RPMI8226 (cell line): ENCODE measurements around the gene LDLRAD2.

Experiments used
- DNase-seq: peaks from one replicate; pipeline ENCODE4 v3.0.0-alpha.2; 2015

LDLRAD2 gene

DNA sequence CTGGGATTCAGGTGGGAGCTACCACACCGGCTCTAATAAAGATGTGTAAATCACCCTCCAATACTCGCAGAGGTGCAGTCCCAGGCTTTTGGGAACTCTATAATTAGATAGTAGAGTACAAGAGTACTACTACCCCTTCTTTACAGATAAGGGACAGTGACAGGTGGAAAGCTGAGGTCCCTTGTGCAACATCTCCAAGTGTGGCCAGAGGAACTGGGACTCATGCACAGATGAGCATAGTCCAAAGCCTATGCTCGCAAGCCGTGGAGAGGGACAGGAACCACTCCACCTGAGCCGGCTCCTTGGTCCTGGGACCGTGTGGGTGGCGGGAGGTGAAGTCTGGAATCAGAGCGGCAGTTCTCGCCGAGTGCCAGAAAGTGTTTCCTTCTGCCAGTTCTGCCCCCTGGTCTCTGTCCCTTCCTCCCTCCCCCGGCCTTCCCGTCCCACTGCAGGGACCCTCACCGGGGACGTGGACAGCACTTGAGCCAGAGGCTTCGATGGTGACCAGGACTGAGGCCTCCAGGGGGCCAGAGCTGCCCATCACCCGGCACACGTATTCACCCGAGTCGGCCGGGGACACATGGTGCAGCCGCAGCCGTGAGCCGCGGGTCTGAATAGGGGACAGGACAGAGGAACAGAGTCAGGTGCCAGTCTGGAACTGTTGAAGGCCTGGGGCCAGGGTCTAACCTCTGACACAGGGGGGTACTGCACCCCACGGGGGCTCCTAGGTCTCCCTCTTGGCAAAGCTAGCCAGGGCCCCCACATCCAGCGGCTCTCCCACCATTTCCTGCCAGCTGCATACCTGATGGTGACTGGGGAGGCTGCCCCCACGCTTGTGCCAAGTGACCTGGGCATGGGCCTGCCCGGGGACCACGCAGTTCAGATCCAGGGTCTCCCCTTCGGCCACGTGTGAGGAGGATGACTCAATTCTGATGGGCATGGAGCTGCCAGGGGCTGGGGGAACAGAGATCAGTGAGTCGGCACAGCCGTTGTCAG, 33.9 kb downstream of the LDLRAD2 start:
- DNase-seq, result no peak

DNA sequence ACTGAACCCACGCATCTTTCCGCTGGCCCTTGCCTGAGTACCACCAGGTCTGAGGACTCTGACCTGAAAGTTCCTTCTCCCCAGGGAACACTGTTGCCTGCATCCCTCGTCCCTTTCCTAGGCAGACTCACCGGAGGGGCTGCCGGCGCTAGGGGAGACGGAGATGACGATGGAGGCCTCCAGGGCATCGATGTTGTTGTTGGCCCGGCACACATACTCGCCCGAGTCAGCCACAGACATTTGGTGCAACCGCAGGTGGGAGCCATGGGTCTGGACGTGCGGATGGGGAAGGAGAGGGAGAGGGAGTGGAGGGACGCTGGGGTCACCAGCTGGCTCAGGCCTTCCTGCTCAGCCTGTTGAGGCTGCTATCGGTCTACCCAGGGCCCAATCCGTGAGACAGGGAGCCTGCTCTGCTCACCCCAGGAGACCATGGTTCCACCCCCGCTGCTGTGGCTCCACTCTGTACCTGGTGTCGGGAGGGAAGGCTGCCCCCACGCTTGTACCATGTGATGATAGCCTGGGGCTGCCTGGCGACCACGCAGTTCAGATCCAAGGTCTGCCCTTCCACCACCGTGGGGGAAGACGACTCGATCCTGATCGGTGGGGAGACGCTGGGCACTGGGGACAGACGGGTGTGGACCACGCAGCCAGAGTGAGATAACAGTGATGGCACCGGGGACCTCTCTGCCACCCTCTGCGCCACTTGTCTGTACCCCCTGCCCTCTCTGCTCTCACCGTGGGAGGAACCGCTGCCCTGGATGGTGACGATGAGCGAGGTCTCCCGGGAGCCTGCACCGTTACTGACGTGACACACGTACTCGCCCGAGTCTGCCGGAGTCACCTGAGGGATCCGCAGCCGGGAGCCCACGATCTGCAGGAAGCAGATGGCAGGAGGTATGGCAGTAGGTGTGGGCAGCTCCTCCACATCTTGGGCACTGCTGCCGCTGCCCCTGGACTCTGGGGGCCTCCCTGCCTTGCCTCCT, 35.4 kb downstream of the LDLRAD2 start:
- no peak for DNase-seq

DNA sequence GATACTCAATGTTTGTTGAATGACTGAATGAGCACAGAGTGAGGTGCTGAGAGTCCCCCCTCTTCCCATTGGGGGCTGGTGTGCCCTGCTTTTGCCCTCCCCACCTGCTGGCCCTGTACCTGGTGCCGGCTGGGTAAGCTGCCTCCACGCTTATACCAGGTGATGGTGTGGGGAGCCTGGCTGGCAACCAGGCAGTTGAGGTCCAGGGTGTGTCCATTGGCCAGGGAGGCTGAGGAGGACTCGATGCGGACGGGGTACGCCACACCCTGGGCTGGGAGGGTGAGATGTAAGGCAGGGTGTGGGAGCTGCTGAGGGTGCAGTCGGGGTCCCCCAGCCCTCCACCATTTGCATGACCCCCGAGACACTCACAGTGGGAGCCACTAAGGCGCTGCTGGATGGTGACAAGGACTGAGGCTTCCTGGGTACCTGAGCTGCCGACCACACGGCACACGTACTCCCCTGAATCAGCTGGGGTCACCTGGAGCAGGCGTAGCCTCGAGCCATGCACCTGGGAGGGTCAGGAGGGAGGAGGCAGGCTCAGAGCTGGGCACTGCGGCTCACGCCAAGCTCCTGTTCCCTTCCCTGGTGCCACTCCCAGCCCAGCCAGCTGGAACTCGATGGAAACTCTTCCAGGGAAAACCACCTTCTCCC, 36.6 kb downstream of the LDLRAD2 start:
- no peak for DNase-seq

DNA sequence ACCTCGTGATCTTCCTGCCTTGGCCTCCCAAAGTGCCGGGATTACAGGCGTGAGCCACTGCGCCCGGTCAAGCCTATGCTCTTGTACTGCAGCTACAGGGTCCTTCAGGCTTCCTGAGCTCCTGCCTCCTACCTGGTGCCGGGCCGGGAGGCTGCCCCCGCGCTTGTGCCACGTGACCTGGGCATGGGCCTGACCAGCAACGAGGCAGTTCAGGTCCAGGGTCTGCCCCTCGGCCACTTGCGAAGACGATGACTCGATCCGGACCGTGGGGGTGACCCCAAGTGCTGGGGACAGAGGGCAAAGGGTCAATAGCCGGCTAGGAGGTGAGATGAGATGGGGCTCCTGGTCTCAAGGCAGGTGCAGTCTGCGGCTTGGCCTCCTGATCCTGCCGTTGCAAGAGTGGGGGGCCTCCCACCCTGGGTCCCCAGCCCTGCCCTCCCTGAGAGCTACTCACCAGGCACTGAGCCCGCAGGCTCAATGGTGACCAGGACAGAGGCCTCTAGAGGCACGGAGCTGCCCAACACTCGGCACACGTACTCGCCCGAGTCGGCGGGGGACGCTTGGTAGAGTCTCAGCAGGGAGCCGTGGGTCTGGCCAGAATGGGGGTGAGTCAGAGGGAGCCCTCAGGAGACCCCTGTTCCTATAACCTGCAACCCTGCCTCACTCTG, 38.0 kb downstream of the LDLRAD2 start:
- no peak for DNase-seq

DNA sequence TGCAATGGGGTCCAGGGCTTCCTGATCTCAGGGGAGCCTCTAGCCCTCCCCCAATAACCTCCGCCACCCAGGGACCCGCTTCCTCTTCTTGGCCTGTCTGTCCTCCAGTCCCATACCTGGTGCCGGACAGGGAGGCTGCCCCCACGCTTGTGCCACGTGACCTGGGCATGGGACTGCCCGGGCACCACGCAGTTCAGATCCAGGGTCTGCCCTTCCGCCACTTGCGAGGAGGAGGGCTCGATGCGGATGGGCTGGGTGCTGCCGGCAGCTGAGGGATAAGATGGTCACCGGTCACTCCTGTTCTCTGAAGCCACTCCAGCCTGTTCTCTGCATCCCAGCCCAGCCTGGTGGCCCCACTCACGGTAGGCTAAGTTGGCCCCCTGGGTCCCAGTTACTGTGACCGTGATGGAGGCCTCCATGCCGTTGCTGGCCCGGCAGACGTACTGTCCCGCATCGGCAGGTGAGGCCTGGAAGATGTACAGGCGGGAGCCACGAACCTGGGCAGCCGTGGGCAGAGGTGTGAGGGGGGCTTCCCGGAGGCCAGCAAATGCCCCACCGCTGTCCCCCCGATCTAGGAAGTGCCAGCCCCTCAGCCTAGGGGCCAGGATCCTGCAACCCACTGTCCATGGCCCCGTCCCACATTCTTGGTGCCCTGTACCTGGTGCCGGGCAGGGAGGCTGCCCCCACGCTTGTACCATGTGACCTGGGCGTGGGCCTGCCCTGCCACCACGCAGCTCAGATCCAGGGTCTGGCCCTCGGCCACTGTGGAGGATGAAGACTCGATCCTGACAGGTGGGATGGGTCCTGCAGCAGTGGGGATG, 39.6 kb downstream of the LDLRAD2 start:
- DNase-seq, result no peak

DNA sequence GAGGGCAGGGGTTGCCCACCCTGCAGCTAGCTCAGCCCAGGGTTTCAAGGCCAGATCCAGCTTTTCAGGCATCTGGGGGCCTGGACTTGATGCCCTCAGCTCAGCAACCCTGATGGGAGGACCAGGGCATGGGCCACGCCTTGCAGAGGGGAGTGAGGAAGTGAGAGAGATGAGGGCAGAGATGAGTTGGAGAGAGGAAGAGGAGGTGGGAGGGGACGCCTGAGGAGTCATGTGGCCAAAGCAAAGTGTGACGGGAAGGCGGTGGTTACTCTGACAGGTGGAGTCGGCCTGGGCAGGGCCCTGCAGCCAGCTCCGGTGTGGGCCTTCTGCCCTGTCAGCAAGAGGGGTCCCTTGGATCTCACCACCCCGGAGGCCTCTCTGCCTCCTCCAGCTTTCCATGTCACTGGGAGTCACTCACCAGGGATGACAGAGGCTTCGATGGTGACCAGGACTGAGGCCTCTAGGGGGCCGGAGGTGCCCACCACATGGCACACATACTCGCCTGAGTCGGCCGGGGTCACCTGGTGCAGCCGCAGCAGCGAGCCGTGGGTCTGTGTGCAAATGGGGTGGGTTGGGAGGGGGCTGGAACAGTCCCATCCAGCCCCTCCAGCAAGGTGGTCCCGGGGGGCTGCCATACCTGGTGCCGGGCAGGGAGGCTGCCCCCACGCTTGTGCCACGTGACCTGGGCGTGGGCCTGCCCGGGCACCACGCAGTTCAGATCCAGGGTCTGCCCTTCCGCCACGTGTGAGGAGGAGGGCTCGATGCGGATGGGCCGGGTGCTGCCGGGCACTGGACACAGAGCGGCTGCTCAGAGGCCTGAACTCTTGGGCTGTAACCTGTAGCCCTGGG, 40.4 kb downstream of the LDLRAD2 start:
- DNase-seq, result peak; percentile 88

DNA sequence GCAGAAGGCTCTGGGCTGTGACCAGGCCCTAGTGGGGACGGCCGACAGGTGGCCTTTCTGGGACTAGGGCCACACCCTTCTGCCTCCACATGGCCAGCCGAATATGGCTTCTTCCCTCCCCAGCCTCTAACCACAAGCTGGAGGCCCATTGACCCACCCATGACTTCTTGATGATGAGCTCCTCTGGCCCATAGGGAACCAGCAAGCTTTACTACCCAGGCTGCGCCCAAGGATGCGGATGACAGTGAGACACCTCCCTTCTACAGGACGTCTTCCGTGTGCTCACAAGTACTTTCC, 41.0 kb downstream of the LDLRAD2 start:
- no peak for DNase-seq

DNA sequence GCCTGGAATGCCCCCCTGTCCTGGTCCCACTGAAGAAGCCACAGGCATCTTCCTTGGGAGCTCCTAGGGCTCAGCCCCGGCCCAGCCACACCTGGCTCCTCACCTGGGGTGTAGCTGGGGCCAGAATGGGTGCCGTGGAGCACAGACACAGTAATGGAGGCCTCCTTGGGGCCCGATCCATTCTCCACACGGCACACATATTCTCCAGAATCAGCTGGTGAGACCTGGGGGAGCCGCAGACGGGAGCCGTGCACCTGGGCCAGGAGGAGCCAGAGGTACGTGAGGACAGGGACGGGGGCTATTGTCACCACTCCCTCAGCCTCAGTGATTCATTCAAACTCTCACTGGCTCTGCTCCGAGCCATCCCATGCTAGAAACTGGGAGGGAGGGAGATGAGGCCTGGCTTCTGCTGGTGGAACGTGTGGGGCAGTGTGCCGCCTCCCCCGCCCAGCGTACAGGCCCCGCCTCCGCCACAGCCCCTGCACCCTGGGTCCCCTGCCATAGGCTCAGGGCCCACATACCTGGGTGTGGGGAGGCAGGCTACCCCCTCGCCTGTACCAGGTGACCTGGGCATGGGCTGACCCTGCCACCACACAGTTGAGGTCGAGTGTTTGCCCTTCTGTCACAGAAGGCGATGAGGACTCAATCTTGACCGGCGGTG, 42.2 kb downstream of the LDLRAD2 start:
- DNase-seq, result no peak

DNA sequence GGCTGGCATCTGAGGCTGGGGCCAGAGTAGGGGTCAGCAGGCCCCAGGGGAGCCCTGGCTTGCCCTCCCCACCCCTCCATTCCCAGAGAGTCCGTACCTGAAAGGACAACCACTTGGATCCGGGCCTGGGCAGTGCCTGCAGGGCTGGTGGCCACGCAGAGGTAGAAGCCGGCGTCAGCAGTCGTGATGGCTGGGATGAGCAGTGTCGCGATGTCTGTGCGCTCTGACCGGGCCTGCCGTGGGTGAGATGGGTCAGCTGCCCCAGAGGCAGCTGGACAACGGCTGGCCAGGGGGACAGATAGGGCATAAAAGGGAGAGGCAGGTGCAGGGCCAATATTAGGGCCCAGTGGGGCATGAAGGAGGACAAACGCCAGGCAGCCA, 42.7 kb downstream of the LDLRAD2 start:
- DNase-seq, result no peak

DNA sequence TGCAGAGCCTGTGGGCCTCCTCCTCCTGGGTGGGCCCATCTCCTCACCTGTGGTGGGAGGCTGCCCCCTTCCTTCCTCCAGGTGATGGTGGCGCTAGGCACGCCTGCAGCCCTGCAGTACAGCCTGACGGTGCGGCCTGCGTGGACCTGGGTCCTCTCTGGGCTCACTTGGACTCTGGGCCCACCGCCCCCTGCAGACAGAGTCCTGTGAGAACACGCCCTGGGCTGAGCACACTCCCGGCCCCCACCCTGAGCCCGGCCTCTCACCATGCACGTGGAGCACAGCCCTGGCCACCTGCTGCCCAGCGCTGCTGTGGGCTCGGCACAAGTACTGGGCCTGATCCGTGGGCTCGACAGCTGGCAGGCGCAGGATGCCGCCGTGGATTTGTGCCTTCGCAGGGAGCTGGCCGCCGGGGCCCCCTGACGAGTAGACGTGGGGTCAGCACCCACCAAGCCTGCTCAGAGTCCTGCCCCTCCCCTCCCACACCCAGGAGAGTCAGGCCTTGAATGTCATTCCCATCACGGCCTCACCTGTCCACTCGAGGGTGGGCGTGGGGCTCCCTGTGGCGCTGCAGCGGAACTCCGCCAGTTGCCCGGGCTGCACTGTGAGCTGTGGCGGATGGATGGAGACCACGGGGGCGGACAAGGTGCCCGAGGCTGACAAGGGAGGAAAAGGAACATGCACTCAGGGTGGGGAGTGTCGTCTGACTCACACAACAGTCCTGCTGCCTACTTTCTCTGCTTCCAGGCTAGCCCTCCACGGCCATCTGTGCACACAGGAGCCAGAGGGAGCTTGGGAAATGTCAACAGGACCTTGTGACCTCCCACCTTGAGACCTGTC, 43.4 kb downstream of the LDLRAD2 start:
- no peak for DNase-seq

DNA sequence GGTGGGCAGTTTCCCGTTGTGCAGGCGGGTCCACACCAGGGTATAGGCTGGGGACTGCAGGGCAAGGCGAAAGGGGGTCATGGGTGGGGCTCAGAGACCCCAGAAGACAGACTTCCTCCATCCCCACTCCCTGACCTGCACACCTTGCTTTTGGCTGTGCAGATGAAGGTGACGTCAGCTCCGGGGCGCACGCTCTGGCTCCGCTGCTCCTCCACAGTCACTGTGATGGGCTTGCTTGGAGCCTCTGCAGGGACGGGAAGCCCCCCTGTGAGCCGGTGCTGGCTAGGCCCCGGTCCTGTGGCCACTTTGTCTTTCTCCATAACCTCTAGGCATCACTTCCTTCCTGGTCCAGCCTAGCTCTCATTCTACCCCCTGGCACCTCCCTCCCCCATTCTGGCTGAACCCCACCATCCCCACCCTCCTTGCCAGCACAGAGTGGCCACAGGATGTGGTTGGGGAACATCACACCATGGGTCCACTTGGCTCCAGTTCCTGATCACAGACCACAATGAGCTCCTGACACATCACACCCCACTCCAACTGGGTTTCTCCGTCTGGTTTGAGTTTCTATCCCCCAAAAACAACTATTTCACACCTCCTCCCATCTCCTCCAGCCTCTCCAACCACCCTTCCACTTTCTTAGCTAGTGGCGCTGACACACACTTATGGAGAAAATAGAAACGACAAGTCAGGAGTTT, 45.2 kb downstream of the LDLRAD2 start:
- DNase-seq, result no peak

DNA sequence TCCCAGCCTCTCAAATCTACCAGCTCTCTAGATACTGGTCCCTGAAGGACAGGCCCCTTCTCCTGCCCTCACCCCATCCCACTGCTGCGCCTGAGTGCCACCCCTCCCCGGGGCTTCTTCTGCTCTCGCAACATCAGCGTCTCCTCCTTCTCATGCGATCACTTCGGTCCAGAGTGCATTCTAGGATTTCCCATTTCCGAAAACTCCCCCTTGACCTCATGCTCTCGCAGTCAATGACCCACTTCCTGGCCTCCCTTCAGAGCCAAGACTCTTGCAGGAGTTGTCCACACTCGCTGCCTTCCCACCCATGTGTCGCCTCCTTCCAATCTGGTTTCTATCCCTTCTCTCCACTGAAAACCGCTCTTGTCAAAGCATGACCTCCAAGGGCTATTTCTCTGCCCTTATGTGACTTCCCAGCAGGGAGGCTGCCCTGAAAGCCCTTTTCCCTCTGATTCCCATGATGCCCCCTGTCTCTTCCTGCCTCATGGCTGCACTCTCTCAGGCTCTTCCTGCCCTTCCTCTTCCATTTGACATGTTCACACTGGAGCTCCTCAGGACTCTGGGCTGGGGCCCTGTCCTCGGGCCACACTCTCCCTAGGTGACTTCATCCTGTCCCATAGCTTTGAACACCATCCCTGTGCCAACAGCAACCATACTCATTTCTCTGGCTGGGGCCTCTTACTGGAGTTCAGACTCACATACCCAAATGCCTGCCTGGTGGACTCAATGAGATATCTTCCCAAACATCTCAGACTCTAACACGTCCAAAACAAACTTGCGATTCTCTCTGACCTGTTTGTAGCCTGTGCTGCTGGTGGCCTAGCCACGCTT, 46.0 kb downstream of the LDLRAD2 start:
- DNase-seq, result no peak

DNA sequence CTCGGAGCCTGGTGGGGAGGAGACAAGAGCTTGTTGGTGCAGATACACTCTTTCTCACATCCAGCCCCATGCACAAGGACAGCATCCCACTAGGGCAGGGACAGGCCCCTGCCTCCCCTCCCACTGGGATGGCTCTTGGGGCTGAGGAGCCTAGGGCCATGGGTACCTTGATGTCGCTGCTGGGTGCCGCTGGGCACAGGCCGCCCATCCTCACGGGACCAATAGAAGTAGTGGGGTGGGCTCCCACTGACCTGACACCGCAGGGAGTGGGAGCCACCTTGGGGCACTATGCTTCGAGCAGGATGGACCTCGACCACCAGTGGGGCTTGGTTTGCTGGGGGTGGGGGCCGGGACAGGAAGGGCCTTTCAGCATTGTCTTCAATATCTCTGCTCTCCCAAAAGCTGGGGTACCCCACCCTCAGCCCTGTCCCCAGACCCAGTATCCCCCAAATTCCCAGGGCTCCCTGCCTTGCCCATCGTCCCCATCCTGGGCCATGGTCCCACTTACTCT, 47.7 kb downstream of the LDLRAD2 start:
- no peak for DNase-seq

DNA sequence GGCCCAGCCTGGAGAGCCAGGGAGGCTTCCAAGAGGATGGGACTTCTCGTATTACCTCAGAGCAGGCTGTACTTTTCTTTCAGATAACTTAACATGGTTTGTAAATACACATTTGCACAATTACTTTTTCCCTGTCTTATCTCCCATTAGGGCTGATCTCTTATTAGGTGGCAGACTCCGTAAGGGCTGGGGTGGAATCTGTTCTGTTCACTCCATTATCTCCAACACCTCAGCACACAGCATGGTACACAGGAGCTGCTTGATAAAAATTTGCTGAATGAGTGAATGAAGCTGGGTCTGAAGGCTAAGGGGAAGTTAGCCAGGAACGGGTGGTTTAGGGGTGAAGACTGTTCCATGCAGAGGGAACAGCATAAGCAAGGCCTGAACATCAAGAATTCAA, 48.9 kb downstream of the LDLRAD2 start:
- no peak for DNase-seq

DNA sequence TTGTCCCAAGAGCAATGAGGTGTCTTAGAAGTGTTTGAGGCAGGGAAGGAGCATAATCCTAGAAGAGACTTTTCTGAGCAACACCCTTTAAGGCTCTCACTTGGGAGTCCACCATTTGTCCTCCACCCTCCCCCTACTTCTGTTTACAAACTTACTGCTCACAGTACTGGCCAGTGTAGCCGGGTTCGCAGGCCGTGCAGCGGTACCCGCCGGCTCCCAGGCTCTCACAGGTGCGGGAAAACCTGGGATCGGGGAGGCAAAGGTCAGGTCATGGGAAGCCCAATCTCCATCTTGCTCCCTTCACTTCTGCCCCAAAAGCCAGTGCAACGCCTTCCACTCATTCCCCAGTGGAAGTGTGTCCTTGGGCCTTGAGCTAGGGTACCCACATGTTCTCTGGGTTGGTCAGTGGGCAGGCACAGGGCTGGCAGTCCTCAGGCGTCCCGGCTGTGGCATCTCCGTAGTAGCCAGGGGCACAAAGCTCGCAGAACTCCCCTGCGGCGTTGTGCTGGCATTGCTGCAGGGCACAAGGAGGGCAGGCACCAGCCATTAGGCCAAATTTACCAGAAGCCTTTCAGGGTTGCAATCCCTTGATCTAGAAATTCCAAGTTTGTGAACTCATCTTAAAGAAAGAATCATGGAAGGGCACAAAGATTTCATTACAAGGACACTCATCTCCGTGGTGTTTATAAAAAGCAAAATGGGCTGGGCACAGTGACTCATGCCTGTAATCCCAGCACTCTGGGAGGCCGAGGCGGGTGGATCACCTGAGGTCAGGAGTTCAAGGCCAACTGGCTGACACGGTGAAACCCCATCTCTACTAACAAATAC, 49.8 kb downstream of the LDLRAD2 start:
- no peak for DNase-seq

DNA sequence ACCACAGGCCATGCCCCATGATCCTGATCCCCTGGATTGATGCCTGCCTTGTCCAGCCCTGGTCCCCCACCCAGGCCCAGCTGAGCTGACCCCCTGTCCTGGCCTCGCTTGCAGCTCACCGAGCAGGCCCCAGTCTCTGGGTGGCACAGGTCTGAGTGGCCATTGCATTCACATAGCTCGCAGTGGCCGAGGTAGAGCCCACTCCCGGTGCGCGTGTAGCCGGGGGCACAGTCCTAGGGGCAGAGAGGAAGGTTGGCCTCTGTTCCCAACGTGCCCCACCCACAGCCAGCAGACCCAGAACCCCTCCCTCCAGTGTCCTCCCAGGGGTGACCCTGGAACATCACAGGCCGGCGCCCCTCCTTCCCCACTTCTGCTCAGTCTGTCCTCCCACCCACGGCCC, 51.9 kb downstream of the LDLRAD2 start:
- DNase-seq, result no peak

DNA sequence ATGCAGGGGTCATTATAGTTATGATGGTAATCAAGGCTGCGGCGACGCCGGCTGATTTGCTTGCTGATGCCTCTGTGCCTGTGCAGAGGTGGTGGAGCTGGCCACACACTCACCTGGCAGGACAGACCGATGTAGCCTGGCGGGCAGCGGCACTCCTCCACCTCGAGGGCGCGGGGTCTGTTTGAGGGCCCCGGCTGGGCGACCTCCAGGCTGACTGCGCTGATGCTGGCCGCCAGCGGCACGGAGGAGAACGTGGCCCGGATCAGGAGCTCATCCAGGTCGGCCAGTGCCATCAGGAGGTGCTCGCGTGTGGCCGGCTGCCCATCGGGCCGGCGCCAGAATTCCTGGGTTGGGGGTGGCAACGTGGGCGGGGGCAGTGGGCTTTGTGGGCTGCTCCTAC, 52.7 kb downstream of the LDLRAD2 start:
- no peak for DNase-seq
